Colonic mucosa (tissue), 4 donors: ENCODE results near the gene MAP1LC3B. TPM values are rescaled to one million over a fixed set of nuclear protein-coding genes. Genes with fewer than 3 reads are reported as not detected.

Source experiments
- DNase-seq: peaks from one replicate; pipeline ENCODE4 v3.0.0-alpha.2; 2020
- H3K27ac ChIP-seq: fragments of 200-600 bp; one replicate; pipeline ENCODE4 v1.8.0; 2021
- H3K27me3 ChIP-seq: fragments of 200-600 bp; one replicate; pipeline ENCODE4 v1.8.0; 2021
- H3K36me3 ChIP-seq: fragments of 200-600 bp; one replicate; pipeline ENCODE4 v1.8.0; 2021
- H3K4me1 ChIP-seq: fragments of 200-600 bp; one replicate; pipeline ENCODE4 v1.8.0; 2021; ENCODE audit warnings: mild to moderate bottlenecking
- H3K4me3 ChIP-seq: fragments of 200-600 bp; one replicate; pipeline ENCODE4 v1.8.0; 2021
- H3K9ac ChIP-seq, 2 donors: one replicate each; pipeline ENCODE4 v1.7.0; 2013; ENCODE audit warnings: control low read depth in 2 of 2, low read depth in 2 of 2, low read length in 2 of 2
- H3K9me3 ChIP-seq: fragments of 200-600 bp; one replicate; pipeline ENCODE4 v1.8.0; 2021
- intact Hi-C: fragments of 100-400 bp; cut with DNase I; formaldehyde crosslinking; loops from one replicate; pipeline ENCODE4 v1.14.1; 2022
- total RNA-seq, 2 donors: library from RNA; stranded (reverse); fragmentation: NEBNext Ultra II Directional in 1 of 2; extraction: Animal tissue kit (Norgen Biotek cat#: 25700) in 1 of 2; gene quantifications; one replicate each; pipeline ENCODE4 v1.2.1, GENCODE V29; 2021
- TF ChIP-seq, protein P1 (sequence below): fragments of 200-600 bp; IDR thresholded peaks from one replicate; pipeline ENCODE4 v1.8.0; 2022; ENCODE audit warnings: antibody characterized with exemption, mild to moderate bottlenecking
- donor health status: healthy.
- donor health status: DM: no; HTN: no; CAD: no.
- donor health status: DM: no; HTN: no; CAD: no.

MAP1LC3B gene
- total RNA-seq, 2 donors from 2014 or later = 45.0 to 83.0 TPM

DNA sequence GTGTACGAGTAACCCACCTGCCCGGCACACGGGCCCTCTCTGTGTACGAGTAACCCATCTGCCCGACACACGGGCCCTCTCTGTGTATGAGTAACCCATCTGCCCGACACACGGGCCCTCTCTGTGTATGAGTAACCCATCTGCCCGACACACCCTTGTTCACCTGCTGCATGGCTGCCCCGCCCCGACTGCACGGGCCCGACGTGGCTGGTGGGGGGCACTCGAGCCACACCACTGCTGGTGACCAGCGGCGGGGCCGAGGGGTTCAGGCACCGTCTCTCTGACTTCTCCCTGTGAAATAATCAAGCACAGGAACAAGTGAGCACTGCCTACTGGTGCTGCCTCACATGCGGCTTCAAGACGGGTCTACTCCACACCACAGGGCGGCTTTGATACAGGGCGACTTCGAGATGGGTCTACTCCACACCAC, 22.1 kb downstream of the MAP1LC3B start:
- Histone ChIP-seq H3K27me3 (no peaks in the 10 kb centered on the region), H3K9ac (no peak overlapping the region), H3K4me1 (no peaks in the 10 kb centered on the region), H3K36me3 (peaks cover 13% of the 10 kb centered on the region), H3K27ac (no peak overlapping the region), H3K9me3 (no peaks in the 10 kb centered on the region), H3K4me3 (no peak overlapping the region)
- no peak for DNase-seq
- intact Hi-C loops = loop anchor here (5.0 kb wide), 1 partner anchor 133 kb away; no protein-coding TSS in a partner anchor
- TF ChIP-seq, protein P1, sequence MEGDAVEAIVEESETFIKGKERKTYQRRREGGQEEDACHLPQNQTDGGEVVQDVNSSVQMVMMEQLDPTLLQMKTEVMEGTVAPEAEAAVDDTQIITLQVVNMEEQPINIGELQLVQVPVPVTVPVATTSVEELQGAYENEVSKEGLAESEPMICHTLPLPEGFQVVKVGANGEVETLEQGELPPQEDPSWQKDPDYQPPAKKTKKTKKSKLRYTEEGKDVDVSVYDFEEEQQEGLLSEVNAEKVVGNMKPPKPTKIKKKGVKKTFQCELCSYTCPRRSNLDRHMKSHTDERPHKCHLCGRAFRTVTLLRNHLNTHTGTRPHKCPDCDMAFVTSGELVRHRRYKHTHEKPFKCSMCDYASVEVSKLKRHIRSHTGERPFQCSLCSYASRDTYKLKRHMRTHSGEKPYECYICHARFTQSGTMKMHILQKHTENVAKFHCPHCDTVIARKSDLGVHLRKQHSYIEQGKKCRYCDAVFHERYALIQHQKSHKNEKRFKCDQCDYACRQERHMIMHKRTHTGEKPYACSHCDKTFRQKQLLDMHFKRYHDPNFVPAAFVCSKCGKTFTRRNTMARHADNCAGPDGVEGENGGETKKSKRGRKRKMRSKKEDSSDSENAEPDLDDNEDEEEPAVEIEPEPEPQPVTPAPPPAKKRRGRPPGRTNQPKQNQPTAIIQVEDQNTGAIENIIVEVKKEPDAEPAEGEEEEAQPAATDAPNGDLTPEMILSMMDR = no peak

- no peaks in the 10 kb centered on the region for H3K27me3 ChIP-seq
- H3K4me1 ChIP-seq = no peaks in the 10 kb centered on the region
- no peaks in the 10 kb centered on the region for H3K9me3 ChIP-seq
- H3K4me3 ChIP-seq = no peak overlapping the region
- intact Hi-C loops = loop anchor here (5.0 kb wide), 2 partner anchors 157 to 222 kb away; no protein-coding TSS in a partner anchor
- no peak overlapping the region for H3K27ac ChIP-seq
- no peak overlapping the region for H3K9ac ChIP-seq
- peaks cover 12% of the 10 kb centered on the region for H3K36me3 ChIP-seq
- DNase-seq = no peak
- TF ChIP-seq, protein P1 = no peak
These were observed 23.3 kb downstream of the MAP1LC3B start for GRCh38 chr16:87415441-87415840.

DNA sequence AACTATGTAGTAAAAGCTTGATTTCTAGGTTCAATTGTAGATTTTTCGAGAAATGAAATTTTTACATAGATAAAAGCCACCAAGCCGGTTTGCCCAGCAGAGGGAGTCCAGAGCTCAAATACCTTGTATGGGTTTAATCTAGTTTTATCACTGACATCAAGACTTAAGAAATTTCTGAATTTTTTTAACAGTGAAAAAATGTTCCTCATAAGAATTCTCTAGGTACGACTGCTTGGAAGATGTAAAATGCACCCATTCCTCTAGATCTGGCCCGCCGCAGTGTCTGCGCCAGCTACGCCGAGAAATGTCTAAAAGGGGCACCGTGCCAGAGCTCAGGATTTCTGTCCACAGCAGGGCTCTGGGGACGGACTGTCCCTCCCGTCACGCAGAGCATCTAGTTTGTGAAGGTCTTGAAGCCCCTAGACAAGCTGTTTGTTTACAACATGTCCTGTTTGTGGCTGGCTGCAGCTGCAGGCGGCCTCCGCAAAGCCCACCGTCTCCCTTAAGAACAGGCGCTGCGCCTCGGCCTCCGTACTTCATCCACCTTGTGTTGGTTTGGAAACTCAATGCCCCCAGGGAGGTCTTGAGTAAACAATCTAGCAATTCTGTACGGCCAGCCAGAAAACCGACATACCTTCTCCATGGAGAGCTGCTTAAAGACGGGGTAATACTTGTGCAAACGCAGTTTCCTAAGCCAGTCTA, 24.8 kb downstream of the MAP1LC3B start:
- Histone ChIP-seq H3K9ac (no peak overlapping the region), H3K4me1 (no peaks in the 10 kb centered on the region), H3K4me3 (no peak overlapping the region), H3K27me3 (no peaks in the 10 kb centered on the region), H3K27ac (no peak overlapping the region), H3K36me3 (peaks cover 5% of the 10 kb centered on the region), H3K9me3 (no peaks in the 10 kb centered on the region)
- TF ChIP-seq, protein P1 = peak; percentile 64
- intact Hi-C loops = loop anchor here (5.0 kb wide), 2 partner anchors 155 to 220 kb away; no protein-coding TSS in a partner anchor
- DNase-seq = peak; percentile 43

DNA sequence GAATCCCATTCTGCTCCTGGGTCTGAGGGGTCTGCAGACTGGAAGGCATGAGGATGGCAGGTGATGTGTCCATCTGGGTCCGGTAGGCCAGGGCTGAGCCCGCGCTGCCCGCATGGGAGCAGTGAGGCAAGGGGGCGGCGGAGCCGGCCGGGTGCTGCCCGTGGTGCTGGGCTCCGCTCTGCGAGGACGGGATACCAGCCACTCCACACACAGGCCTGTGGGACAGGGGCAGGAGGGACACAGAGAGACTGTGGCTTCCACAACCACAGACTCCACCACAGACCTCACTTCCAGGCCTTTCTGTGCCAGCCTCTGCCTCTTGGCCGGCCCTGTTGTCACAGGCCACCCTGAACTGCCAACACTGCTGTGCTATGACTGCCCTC, 25.4 kb downstream of the MAP1LC3B start:
- TF ChIP-seq, protein P1 = no peak
- no peaks in the 10 kb centered on the region for H3K9me3 ChIP-seq
- no peak overlapping the region for H3K4me3 ChIP-seq
- no peaks in the 10 kb centered on the region for H3K27me3 ChIP-seq
- no peak overlapping the region for H3K9ac ChIP-seq
- intact Hi-C loops = loop anchor here (5.0 kb wide), 2 partner anchors 155 to 220 kb away; no protein-coding TSS in a partner anchor
- DNase-seq = no peak
- no peaks in the 10 kb centered on the region for H3K4me1 ChIP-seq
- H3K36me3 ChIP-seq = peaks cover 8% of the 10 kb centered on the region
- no peak overlapping the region for H3K27ac ChIP-seq

- H3K9me3 ChIP-seq = no peaks in the 10 kb centered on the region
- peaks cover 12% of the 10 kb centered on the region for H3K36me3 ChIP-seq
- H3K27ac ChIP-seq = no peak overlapping the region
- no peaks in the 10 kb centered on the region for H3K27me3 ChIP-seq
- DNase-seq = no peak
- no peaks in the 10 kb centered on the region for H3K4me1 ChIP-seq
- H3K4me3 ChIP-seq = no peak overlapping the region
- no peak overlapping the region for H3K9ac ChIP-seq
- intact Hi-C loops = loop anchor here (5.0 kb wide), 2 partner anchors 154 to 219 kb away; no protein-coding TSS in a partner anchor
- TF ChIP-seq, protein P1 = no peak
These were observed 26.1 kb downstream of the MAP1LC3B start for GRCh38 chr16:87418216-87418615.
